ENCODE measurements around the gene GSG1L2. TPM values are rescaled to one million over a fixed set of nuclear protein-coding genes. Genes with fewer than 3 reads are reported as not detected.

The GSG1L2 gene
- total and polyA plus RNA-seq, 4 donors, result not detected

GRCh38 chr17:9771465-9771864 is 50.4 kb downstream of the GSG1L2 start:
- Histone ChIP-seq H3K36me3 (ENCODE audit: control insufficient read depth in 4 of 4, insufficient read depth in 3 of 4, low read depth in 1 of 4, low read length in 3 of 4) (no peaks in the 10 kb centered on the region), H3K27me3 (ENCODE audit: control insufficient read depth in 4 of 4, insufficient read depth in 4 of 4, low read length in 3 of 4) (peaks cover 0 to 6% (median 0%) of the 10 kb centered on the region in 4 donors), H3K4me1 (ENCODE audit: control insufficient read depth in 4 of 4, insufficient read depth in 4 of 4, low read length in 3 of 4) (no peaks in the 10 kb centered on the region), H3K27ac (ENCODE audit: low read depth in 1 of 2, low read length in 2 of 2) (no peak overlapping the region), H3K9ac (ENCODE audit: low read depth in 1 of 2, low read length in 2 of 2) (no peak overlapping the region), H3K9me3 (ENCODE audit: control insufficient read depth in 4 of 4, low read length in 3 of 4) (no peaks in the 10 kb centered on the region), H3K4me3 (ENCODE audit: low read depth in 1 of 3, low read length in 3 of 3) (no peak overlapping the region)
- no peak for DNase-seq (ENCODE audit: low spot score)
- TF ChIP-seq YY1 (IDR thresholded peaks at IDR 0.05) (no peak), MAX (IDR thresholded peaks at IDR 0.05) (no peak), FOXA1 (IDR thresholded peaks at IDR 0.05) (no peak), ZBTB33 (IDR thresholded peaks at IDR 0.05) (no peak), CTCF (IDR thresholded peaks at IDR 0.05; ENCODE audit: low read depth, low read length, missing input control) (no peak), FOXA2 (IDR thresholded peaks at IDR 0.05) (no peak), REST (IDR thresholded peaks at IDR 0.05) (no peak), EGR1 (IDR thresholded peaks at IDR 0.05; ENCODE audit: low read depth in 2 of 2) (no peak), HNF4A (conservative IDR thresholded peaks at IDR 0.05) (no peak), HNF4G (IDR thresholded peaks at IDR 0.05) (no peak), SP1 (IDR thresholded peaks at IDR 0.05) (no peak), NR2F2 (IDR thresholded peaks at IDR 0.05) (no peak), TAF1 (conservative IDR thresholded peaks at IDR 0.05) (no peak), RXRA (IDR thresholded peaks at IDR 0.05) (no peak), ATF3 (IDR thresholded peaks at IDR 0.05) (no peak)
- 90% methylated on average over 27 of the region's 27 CpGs for WGBS

GRCh38 chr17:9769036-9769695 is 52.7 kb downstream of the GSG1L2 start:
- Histone ChIP-seq H3K9ac (ENCODE audit: low read depth in 1 of 2, low read length in 2 of 2) (no peak overlapping the region), H3K36me3 (ENCODE audit: control insufficient read depth in 4 of 4, insufficient read depth in 3 of 4, low read depth in 1 of 4, low read length in 3 of 4) (no peaks in the 10 kb centered on the region), H3K27ac (ENCODE audit: low read depth in 1 of 2, low read length in 2 of 2) (no peak overlapping the region), H3K4me1 (ENCODE audit: control insufficient read depth in 4 of 4, insufficient read depth in 4 of 4, low read length in 3 of 4) (no peaks in the 10 kb centered on the region), H3K4me3 (ENCODE audit: low read depth in 1 of 3, low read length in 3 of 3) (no peak overlapping the region), H3K27me3 (ENCODE audit: control insufficient read depth in 4 of 4, insufficient read depth in 4 of 4, low read length in 3 of 4) (peaks cover 0 to 6% (median 0%) of the 10 kb centered on the region in 4 donors), H3K9me3 (ENCODE audit: control insufficient read depth in 4 of 4, low read length in 3 of 4) (no peaks in the 10 kb centered on the region)
- WGBS, result 80% methylated on average over 15 of the region's 15 CpGs
- no peak for DNase-seq (ENCODE audit: low spot score)
- no peak for TF ChIP-seq MAX (IDR thresholded peaks at IDR 0.05)
- TF ChIP-seq JUND (IDR thresholded peaks at IDR 0.05), result no peak
- no peak for TF ChIP-seq RXRA (IDR thresholded peaks at IDR 0.05)
- TF ChIP-seq EGR1 (IDR thresholded peaks at IDR 0.05; ENCODE audit: low read depth in 2 of 2), result no peak
- no peak for TF ChIP-seq FOXA1 (IDR thresholded peaks at IDR 0.05)
- no peak for TF ChIP-seq YY1 (IDR thresholded peaks at IDR 0.05)
- no peak for TF ChIP-seq CTCF (IDR thresholded peaks at IDR 0.05; ENCODE audit: low read depth, low read length, missing input control)
- no peak for TF ChIP-seq FOXA2 (IDR thresholded peaks at IDR 0.05)
- no peak for TF ChIP-seq HNF4A (conservative IDR thresholded peaks at IDR 0.05)
- no peak for TF ChIP-seq ATF3 (IDR thresholded peaks at IDR 0.05)
- no peak for TF ChIP-seq SP1 (IDR thresholded peaks at IDR 0.05)

All from liver (tissue), 9 donors.